ENCODE data around the gene DRG2.

Gene DRG2

DNA sequence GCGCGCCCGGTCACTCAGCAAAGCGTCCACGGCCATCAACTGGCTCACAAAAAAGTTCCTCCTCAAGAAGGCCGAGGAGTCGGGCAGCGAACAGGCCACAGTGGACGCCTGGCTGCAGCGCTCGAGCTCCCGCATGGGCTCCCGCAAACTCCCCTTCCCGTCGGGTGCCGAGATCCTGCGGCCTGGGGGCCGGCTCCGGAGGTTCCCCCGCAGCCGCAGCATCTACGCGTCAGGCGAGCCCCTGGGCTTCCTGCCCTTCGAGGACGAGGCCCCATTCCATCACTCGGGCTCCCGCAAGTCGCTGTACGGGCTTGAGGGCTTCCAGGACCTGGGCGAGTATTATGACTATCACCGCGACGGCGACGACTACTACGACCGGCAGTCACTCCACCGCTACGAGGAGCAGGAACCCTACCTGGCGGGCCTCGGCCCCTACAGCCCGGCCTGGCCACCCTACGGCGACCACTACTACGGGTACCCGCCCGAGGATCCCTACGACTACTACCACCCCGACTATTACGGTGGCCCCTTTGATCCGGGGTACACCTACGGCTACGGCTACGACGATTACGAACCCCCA, 31.5 kb downstream of the DRG2 start:
- H3K27ac Mint-ChIP-seq: no peak overlapping the region
- H3K27me3 Mint-ChIP-seq: no peaks in the 10 kb centered on the region
- no peak overlapping the region for H3K4me3 Mint-ChIP-seq

DNA sequence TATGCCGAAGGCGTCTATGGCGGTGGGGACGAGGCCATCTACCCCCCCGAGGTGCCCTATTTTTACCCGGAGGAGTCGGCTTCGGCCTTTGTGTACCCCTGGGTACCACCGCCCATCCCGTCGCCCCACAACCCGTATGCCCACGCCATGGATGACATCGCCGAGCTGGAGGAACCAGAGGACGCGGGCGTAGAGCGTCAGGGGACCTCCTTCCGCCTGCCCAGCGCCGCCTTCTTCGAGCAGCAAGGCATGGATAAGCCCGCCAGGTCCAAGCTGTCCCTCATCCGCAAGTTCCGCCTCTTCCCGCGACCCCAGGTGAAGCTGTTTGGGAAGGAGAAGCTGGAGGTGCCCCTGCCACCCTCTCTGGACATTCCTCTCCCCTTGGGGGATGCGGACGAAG, 32.2 kb downstream of the DRG2 start:
- Mint-ChIP-seq H3K9me3 (ENCODE audit: low read depth) (no peaks in the 10 kb centered on the region), H3K27ac (no peak overlapping the region), H3K4me3 (no peak overlapping the region), H3K4me1 (ENCODE audit: low read depth) (no peaks in the 10 kb centered on the region), H3K27me3 (no peaks in the 10 kb centered on the region), H3K36me3 (no peaks in the 10 kb centered on the region)

More for the DNA sequence above, 31.5 kb downstream of the DRG2 start:
- Mint-ChIP-seq H3K4me1 (ENCODE audit: low read depth) (no peaks in the 10 kb centered on the region), H3K9me3 (ENCODE audit: low read depth) (no peaks in the 10 kb centered on the region), H3K36me3 (no peaks in the 10 kb centered on the region)

DNA sequence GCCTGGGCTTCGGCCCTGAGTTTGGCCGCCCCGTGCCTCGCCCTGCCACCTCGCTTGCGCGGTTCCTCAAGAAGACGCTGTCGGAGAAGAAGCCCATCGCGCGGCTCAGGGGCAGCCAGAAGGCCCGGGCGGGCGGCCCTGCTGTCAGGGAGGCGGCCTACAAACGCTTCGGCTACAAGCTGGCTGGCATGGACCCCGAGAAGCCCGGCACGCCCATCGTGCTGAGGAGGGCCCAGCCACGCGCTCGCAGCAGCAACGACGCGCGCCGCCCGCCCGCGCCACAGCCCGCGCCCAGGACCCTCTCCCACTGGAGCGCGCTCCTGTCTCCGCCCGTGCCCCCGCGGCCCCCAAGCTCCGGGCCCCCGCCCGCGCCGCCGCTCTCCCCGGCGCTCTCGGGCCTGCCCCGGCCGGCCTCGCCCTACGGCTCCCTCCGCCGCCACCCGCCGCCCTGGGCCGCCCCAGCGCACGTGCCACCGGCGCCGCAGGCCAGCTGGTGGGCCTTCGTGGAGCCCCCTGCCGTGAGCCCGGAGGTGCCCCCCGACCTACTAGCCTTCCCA, 32.8 kb downstream of the DRG2 start:
- H3K9me3 Mint-ChIP-seq (ENCODE audit: low read depth): no peaks in the 10 kb centered on the region
- H3K27me3 Mint-ChIP-seq: no peaks in the 10 kb centered on the region
- no peak overlapping the region for H3K27ac Mint-ChIP-seq
- no peaks in the 10 kb centered on the region for H3K36me3 Mint-ChIP-seq
- no peaks in the 10 kb centered on the region for H3K4me1 Mint-ChIP-seq (ENCODE audit: low read depth)
- no peak overlapping the region for H3K4me3 Mint-ChIP-seq

DNA sequence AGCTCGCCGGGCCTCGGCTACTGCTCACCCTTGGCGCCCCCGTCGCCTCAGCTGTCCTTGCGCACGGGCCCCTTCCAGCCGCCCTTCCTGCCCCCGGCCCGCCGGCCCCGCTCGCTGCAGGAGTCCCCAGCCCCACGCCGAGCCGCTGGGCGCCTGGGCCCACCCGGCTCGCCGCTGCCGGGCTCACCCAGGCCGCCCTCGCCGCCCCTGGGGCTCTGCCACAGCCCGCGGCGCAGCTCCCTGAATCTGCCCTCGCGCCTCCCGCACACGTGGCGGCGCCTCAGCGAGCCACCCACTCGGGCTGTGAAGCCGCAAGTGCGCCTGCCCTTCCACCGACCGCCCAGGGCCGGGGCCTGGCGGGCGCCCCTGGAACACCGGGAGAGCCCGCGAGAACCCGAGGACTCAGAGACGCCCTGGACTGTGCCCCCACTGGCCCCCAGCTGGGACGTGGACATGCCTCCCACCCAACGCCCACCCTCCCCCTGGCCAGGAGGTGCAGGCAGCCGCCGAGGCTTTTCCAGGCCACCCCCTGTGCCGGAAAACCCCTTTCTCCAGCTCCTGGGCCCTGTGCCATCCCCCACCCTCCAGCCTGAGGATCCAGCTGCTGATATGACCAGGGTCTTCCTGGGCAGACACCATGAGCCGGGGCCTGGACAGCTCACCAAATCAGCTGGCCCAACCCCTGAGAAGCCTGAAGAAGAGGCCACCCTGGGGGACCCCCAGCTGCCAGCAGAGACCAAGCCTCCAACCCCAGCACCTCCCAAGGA, 33.6 kb downstream of the DRG2 start:
- Mint-ChIP-seq H3K4me3 (no peak overlapping the region), H3K4me1 (ENCODE audit: low read depth) (no peaks in the 10 kb centered on the region), H3K27ac (no peak overlapping the region), H3K9me3 (ENCODE audit: low read depth) (no peaks in the 10 kb centered on the region), H3K36me3 (no peaks in the 10 kb centered on the region), H3K27me3 (no peaks in the 10 kb centered on the region)

DNA sequence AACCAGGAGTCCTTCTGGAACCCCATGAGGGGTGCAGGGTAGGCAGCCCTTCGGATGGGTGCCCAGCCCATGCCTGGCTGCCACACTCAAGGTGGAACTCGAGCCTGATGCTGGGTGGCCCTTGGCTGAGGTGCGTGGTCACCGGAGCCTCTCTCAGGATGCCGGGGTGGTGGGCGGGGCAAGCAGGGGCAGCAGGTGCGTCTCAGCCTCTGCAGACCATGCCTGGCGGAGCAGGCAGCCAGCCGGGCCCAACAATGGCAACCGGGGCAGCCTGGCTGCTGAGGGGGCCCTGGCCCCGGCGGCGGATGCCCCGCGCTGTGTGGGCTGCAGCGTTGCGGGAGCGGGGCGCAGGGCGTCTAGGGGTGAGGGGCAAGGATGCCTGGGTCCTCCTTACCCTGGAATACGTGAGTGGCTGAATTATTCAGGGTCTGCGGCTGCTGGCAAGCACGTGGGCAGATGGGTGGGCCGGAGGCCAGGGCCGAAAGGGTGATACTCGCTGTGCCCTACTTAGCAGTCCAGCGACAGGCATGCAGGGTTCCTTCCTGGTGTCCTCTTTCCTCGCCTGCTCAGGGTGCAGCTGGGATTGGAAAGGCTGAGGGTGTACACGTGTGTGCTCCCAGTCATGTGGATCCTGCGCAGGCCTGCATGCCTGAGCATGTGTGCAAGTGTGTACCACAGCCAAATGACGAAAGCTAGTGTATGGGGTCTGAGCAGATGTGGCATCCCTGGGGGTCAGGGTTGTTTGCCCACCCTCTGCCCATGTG, 35.4 kb downstream of the DRG2 start:
- Mint-ChIP-seq H3K36me3 (no peaks in the 10 kb centered on the region), H3K4me3 (no peak overlapping the region), H3K27ac (no peak overlapping the region), H3K9me3 (ENCODE audit: low read depth) (no peaks in the 10 kb centered on the region), H3K27me3 (no peaks in the 10 kb centered on the region), H3K4me1 (ENCODE audit: low read depth) (no peaks in the 10 kb centered on the region)

DNA sequence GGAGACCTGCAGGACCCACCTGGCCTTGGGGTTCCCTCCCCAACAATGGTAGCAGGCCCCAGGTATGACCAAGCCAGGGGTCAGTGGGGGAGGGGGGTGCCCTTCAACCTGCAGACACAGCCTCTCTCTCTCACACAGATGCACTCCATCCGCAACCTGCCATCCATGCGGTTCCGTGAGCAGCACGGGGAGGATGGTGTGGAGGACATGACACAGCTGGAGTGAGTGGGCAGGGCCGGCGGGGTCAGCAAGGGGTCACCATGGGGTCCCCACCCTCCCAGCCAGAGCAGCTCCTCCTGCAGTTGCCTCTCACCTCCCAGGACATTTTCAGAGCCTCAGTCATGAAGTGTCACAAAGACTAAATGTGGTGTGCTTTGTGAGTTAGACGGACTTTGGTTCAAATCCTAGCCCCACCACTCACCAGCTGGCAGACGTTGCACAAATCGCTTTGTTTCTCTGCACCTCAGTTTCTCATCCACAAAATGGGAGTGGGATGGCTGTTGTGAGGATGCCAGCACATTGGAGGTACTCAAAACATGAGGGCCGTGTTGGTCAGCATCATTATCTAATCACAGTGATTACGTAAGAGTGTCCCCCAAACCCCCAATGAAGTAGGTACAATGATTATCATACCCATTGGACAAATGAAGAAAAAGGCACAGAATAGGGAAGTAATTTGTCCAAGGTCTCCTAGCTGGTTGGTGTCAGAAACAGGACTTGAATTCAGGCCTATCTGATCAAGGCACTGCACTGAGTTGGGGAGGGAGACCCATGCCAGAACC, 36.8 kb downstream of the DRG2 start:
- H3K9me3 Mint-ChIP-seq (ENCODE audit: low read depth): no peaks in the 10 kb centered on the region
- no peaks in the 10 kb centered on the region for H3K27me3 Mint-ChIP-seq
- H3K27ac Mint-ChIP-seq: no peak overlapping the region
- H3K4me3 Mint-ChIP-seq: no peak overlapping the region
- no peaks in the 10 kb centered on the region for H3K36me3 Mint-ChIP-seq
- H3K4me1 Mint-ChIP-seq (ENCODE audit: low read depth): no peaks in the 10 kb centered on the region

DNA sequence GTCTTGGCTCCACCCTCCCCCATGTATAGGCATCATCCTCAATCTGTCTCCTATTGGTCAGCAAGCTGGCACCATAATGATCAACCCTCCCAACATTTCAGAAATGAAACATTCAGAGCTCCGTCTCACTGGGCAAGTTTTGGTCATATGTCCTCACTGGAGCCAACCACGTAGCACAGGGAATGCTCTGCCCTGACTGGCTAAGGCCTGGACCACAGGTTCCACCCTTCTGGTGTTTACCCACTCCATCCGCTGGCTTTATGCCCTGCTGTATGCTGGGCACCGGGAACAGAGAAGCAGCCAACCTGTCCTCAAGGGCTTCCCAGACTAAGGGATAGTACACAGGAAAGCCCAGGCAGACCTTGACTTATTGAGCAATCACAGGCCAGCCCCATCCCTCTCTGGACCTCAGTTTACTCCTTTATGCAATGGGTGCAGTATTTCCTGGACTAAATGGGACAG, 41.3 kb downstream of the DRG2 start:
- no peak overlapping the region for H3K27ac Mint-ChIP-seq
- no peaks in the 10 kb centered on the region for H3K9me3 Mint-ChIP-seq (ENCODE audit: low read depth)
- H3K27me3 Mint-ChIP-seq: no peaks in the 10 kb centered on the region
- no peak overlapping the region for H3K4me3 Mint-ChIP-seq
- no peaks in the 10 kb centered on the region for H3K36me3 Mint-ChIP-seq
- H3K4me1 Mint-ChIP-seq (ENCODE audit: low read depth): no peaks in the 10 kb centered on the region

DNA sequence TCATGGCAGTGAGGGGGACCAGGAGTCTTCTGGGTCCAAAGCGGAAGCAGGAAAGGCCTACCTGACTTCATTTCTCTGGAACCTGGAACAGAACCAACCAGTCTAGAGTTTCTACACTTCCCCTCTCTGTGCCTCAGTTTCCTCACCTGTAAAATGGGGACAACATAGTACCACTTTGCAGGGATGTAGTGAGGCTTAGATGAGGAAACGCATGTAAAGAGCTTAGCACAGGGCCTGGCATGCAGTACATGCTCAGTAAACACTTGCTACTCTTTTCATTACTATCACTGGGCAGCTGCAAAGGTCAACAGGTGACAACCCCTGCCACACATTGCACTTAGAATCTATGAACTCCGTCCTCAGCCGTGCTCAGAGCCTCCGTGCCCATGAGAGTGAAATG, 45.0 kb downstream of the DRG2 start:
- H3K36me3 Mint-ChIP-seq: no peaks in the 10 kb centered on the region
- no peak overlapping the region for H3K4me3 Mint-ChIP-seq
- no peaks in the 10 kb centered on the region for H3K9me3 Mint-ChIP-seq (ENCODE audit: low read depth)
- H3K27me3 Mint-ChIP-seq: no peaks in the 10 kb centered on the region
- H3K4me1 Mint-ChIP-seq (ENCODE audit: low read depth): no peaks in the 10 kb centered on the region
- H3K27ac Mint-ChIP-seq: no peak overlapping the region

DNA sequence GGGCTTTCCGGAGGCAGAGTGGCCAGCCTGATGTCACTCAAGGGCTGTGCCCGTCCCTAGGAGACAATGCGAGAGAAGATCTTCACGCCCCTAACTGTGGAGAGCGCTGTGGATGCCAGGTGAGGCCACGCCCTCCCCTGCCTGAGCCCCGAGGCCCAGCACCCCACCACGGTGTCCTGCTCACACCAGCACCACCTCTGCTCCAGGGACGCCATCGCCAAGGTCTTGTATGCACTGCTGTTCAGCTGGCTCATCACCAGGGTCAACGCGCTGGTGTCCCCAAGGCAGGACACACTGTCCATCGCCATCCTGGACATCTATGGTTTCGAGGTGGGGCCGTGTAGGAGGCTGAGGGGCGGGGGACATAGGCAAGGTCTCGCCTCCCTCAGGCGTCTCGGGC, 48.6 kb downstream of the DRG2 start:
- H3K4me3 Mint-ChIP-seq: no peak overlapping the region
- H3K36me3 Mint-ChIP-seq: no peaks in the 10 kb centered on the region
- no peaks in the 10 kb centered on the region for H3K27me3 Mint-ChIP-seq
- H3K4me1 Mint-ChIP-seq (ENCODE audit: low read depth): peaks cover 3% of the 10 kb centered on the region
- no peak overlapping the region for H3K27ac Mint-ChIP-seq
- H3K9me3 Mint-ChIP-seq (ENCODE audit: low read depth): no peaks in the 10 kb centered on the region

DNA sequence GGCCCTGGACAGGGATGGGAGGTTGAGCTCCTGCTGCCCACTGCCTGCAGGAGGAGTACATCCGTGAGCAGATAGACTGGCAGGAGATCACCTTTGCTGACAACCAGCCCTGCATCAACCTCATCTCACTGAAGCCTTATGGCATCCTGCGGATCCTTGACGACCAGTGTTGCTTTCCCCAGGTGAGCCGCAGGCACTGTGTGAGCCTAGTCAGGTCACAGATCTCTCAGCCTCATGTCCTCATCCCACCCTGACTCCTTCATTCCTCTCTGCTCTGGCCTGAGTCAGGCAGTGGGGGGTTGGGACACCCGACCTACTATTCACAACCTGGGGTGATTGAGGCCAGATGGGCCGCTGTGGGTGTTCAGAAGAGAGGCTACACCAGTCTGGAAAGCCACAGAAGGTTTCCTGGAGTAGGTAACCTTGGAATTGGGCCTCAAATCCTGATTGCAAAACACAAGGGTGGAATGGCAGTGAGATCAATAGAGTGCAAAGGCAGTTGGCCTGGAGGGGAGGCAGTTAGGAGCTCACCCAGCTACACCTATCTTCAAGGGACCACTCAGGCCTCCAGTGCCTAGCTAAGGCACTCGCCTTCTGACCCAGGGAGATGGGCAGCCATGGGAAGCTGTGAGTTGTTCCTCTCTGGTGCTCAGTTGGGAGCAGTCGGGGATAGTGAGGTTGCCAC, 50.5 kb downstream of the DRG2 start:
- Mint-ChIP-seq H3K4me3 (no peak overlapping the region), H3K9me3 (ENCODE audit: low read depth) (no peaks in the 10 kb centered on the region), H3K4me1 (ENCODE audit: low read depth) (peaks cover 3% of the 10 kb centered on the region), H3K36me3 (no peaks in the 10 kb centered on the region), H3K27ac (no peak overlapping the region), H3K27me3 (no peaks in the 10 kb centered on the region)

DNA sequence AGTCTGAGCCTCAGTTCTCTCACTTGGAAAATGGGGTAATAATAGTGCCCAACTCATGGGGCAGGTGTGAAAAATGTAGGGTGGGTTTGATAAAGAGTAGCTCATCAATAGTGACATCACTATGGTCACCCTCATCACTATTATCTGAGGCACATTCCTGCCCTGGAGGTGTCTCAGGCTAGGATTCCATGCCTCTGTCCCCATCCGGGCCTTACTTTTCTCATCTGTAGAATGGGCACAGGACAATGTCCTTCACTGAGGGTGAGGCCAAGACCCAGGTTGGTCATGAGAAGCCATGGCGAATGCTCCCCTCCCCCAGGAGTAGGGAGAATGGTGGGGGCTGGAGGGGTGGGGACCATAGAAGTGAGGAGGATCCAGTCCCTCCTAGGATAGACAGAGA, 51.3 kb downstream of the DRG2 start:
- Mint-ChIP-seq H3K27ac (no peak overlapping the region), H3K4me1 (ENCODE audit: low read depth) (peaks cover 3% of the 10 kb centered on the region)

DNA sequence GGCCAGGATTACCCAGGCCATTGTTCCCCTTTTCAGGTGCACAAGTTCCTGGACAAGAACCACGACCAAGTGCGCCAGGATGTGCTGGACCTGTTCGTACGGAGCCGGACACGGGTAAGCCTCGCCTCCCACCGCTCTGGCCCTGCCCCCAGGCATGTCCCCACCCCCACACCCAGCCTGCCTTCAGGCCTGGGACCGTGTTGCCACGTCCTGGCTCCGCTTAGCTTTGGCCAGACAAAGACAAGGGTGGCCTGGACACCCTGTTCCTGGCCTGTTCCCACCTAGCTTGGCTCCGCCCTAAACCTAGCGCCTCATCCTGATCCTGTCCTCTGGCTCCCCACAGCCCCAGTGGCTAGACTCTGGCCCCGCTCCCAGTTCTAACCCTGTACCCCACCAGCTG, 51.8 kb downstream of the DRG2 start:
- no peak overlapping the region for H3K4me3 Mint-ChIP-seq
- H3K36me3 Mint-ChIP-seq: no peaks in the 10 kb centered on the region
- H3K27ac Mint-ChIP-seq: no peak overlapping the region
- no peaks in the 10 kb centered on the region for H3K27me3 Mint-ChIP-seq
- H3K4me1 Mint-ChIP-seq (ENCODE audit: low read depth): peaks cover 3% of the 10 kb centered on the region
- H3K9me3 Mint-ChIP-seq (ENCODE audit: low read depth): no peaks in the 10 kb centered on the region

More for the DNA sequence above, 51.3 kb downstream of the DRG2 start:
- no peaks in the 10 kb centered on the region for H3K36me3 Mint-ChIP-seq
- no peak overlapping the region for H3K4me3 Mint-ChIP-seq
- no peaks in the 10 kb centered on the region for H3K9me3 Mint-ChIP-seq (ENCODE audit: low read depth)
- H3K27me3 Mint-ChIP-seq: no peaks in the 10 kb centered on the region

DNA sequence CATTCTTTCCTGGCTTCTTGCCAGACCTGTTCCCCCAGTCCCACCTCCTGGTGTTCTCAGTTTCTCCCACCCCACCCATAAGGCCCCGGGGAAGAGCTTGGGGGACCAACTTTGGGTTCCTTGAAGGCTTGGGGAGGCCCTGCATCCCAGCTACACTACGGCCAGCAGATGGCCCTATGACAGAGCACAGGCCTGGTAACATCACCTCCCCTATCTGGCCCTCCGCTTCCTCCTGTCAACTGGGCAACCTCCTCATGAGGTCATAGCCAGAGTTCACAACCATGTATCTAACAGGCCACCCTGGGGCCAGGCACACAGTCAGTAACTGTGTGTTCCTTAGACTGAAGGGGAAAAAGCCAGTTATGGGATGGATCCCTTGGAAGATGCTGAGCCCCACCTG, 52.2 kb downstream of the DRG2 start:
- Mint-ChIP-seq H3K4me1 (ENCODE audit: low read depth) (peaks cover 3% of the 10 kb centered on the region), H3K27me3 (no peaks in the 10 kb centered on the region), H3K27ac (no peak overlapping the region), H3K9me3 (ENCODE audit: low read depth) (no peaks in the 10 kb centered on the region), H3K36me3 (no peaks in the 10 kb centered on the region), H3K4me3 (no peak overlapping the region)

DNA sequence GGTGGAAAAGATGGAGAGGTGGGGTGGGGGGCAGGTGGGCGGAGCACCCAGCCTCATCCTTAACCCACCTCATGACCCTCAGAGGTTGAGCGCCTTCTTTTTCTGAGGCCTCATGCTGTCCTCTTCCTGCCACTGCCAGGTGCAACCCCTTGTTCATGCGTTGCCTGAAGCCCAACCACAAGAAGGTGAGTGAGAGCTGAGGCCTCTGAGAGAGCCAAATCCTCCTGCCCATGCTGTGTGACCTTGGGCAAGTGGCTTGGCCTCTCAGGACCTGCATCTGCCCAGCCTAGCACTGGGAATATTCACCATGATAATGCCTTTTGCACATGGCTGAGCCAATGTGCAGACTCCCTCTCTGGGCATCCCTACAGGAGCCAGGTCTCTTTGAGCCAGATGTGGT, 52.9 kb downstream of the DRG2 start:
- Mint-ChIP-seq H3K4me1 (ENCODE audit: low read depth) (peaks cover 3% of the 10 kb centered on the region), H3K27me3 (no peaks in the 10 kb centered on the region), H3K9me3 (ENCODE audit: low read depth) (no peaks in the 10 kb centered on the region), H3K36me3 (no peaks in the 10 kb centered on the region), H3K4me3 (no peak overlapping the region), H3K27ac (no peak overlapping the region)
